CD8-positive, alpha-beta memory T cell (primary cell): ENCODE data around the gene CRIP2. TPM values are rescaled to one million over a fixed set of nuclear protein-coding genes. Genes with fewer than 3 reads are reported as not detected.

Experiments
- CTCF ChIA-PET: fragments of 350-600 bp; sonication (Branson Sonifier 250); formaldehyde crosslinking; loops from one replicate; lab custom pipeline; 2021; ENCODE audit warnings: antibody characterized with exemption; lab: Charles Lee
- POLR2A ChIA-PET: fragments of 350-600 bp; sonication (Branson Sonifier 250); formaldehyde crosslinking; loops from one replicate; lab custom pipeline; 2021; ENCODE audit warnings: antibody characterized with exemption; lab: Charles Lee
- DNase-seq, 5 donors: peaks; one replicate each; pipeline versions ENCODE4 v3.0.0 to v3.0.0-alpha.2; 2020 to 2022; ENCODE audit warnings: mixed read lengths in 1 of 5
- H3K27ac ChIP-seq: one replicate; pipeline ENCODE4 v1.7.0; 2013; ENCODE audit warnings: low read depth, mild to moderate bottlenecking, low read length, moderate library complexity
- H3K27me3 ChIP-seq: 2 replicates; pipeline ENCODE4 v1.7.0; 2013; ENCODE audit warnings: low read length, mild to moderate bottlenecking; ENCODE audit not compliant: insufficient read depth, poor library complexity, severe bottlenecking
- H3K36me3 ChIP-seq: 2 replicates; pipeline ENCODE4 v1.7.0; 2013; ENCODE audit warnings: mild to moderate bottlenecking, low read length, moderate library complexity; ENCODE audit not compliant: insufficient read depth
- H3K4me1 ChIP-seq: 2 replicates; pipeline ENCODE4 v1.7.0; 2013; ENCODE audit warnings: mild to moderate bottlenecking, low read length, moderate library complexity; ENCODE audit not compliant: insufficient read depth
- H3K4me3 ChIP-seq: 2 replicates; pipeline ENCODE4 v1.7.0; 2013; ENCODE audit warnings: mild to moderate bottlenecking, low read length
- H3K9me3 ChIP-seq: 2 replicates; pipeline ENCODE4 v1.7.0; 2013; ENCODE audit warnings: mild to moderate bottlenecking, low read length
- H3K27ac Mint-ChIP-seq, 8 donors: one replicate each; pipeline ENCODE4 v1.8.0; 2020 to 2021; ENCODE audit warnings: mixed read lengths in 8 of 8, mild to moderate bottlenecking in 6 of 8, inconsistent platforms in 3 of 8, moderate library complexity in 3 of 8
- H3K27me3 Mint-ChIP-seq, 2 donors: one replicate each; pipeline ENCODE4 v1.8.0; 2020 to 2021; ENCODE audit warnings: mixed read lengths in 2 of 2, mild to moderate bottlenecking in 1 of 2, moderate library complexity in 1 of 2
- H3K36me3 Mint-ChIP-seq, 3 donors: one replicate each; pipeline ENCODE4 v1.8.0; 2020 to 2021; ENCODE audit warnings: mixed read lengths in 3 of 3, inconsistent platforms in 1 of 3, mild to moderate bottlenecking in 1 of 3
- H3K4me1 Mint-ChIP-seq, 3 donors: one replicate each; pipeline ENCODE4 v1.8.0; 2020 to 2021; ENCODE audit warnings: mixed read lengths in 3 of 3, inconsistent platforms in 1 of 3, mild to moderate bottlenecking in 1 of 3
- H3K4me3 Mint-ChIP-seq, 7 donors: one replicate each; pipeline ENCODE4 v1.8.0; 2020 to 2021; ENCODE audit warnings: mixed read lengths in 7 of 7, mild to moderate bottlenecking in 6 of 7, moderate library complexity in 4 of 7, inconsistent platforms in 2 of 7
- H3K9me3 Mint-ChIP-seq, 5 donors: one replicate each; pipeline ENCODE4 v1.8.0; 2020 to 2022; ENCODE audit warnings: mixed read lengths in 5 of 5, mild to moderate bottlenecking in 3 of 5, moderate library complexity in 2 of 5, inconsistent platforms in 1 of 5
- polyA plus RNA-seq: library from polyadenylated mRNA; unstranded; fragments of 300-500 nt; fragmentation: Illumina TruSeq; gene quantifications from one replicate; pipeline ENCODE4 v1.2.3, GENCODE V29; 2021
- total RNA-seq, 2 experiments: library from RNA; stranded (reverse); gene quantifications; one replicate each; pipeline ENCODE4 v1.2.3, GENCODE V29; 2021

CRIP2 gene
- total and polyA plus RNA-seq, 3 experiments from 2014 or later = 2.7 to 31.5 (median 4.5) TPM

GRCh38 chr14:105519946-105520698 is 45.5 kb downstream of the CRIP2 start:
- H3K4me3 Mint-ChIP-seq = peak overlapping the region in 1 of 7 donors; percentile 7
- no peaks in the 10 kb centered on the region for H3K4me1 Mint-ChIP-seq
- H3K9me3 ChIP-seq = no peaks in the 10 kb centered on the region
- ChIA-PET POLR2A (no interaction called here), CTCF (no interaction called here)
- H3K27ac ChIP-seq = no peak overlapping the region
- H3K4me1 ChIP-seq = no peaks in the 10 kb centered on the region
- no peaks in the 10 kb centered on the region for H3K36me3 ChIP-seq
- no peaks in the 10 kb centered on the region for H3K36me3 Mint-ChIP-seq
- DNase-seq = peak in 1 of 5 donors; percentile 9
- no peak overlapping the region for H3K27ac Mint-ChIP-seq
- peaks cover 0 to 2% (median 0%) of the 10 kb centered on the region in 5 donors for H3K9me3 Mint-ChIP-seq
- peaks cover 33 to 54% of the 10 kb centered on the region in 2 donors for H3K27me3 Mint-ChIP-seq
- no peak overlapping the region for H3K4me3 ChIP-seq
- peaks cover 12% of the 10 kb centered on the region for H3K27me3 ChIP-seq

- H3K36me3 ChIP-seq = no peaks in the 10 kb centered on the region
- H3K9me3 ChIP-seq = no peaks in the 10 kb centered on the region
- H3K4me3 ChIP-seq = no peak overlapping the region
- POLR2A ChIA-PET = no interaction called here
- peak overlapping the region in 1 of 8 donors; percentile 56 for H3K27ac Mint-ChIP-seq
- CTCF ChIA-PET = interaction anchor here (0.9 to 1.1 kb wide), 2 partner anchors 44 to 154 kb away, joined by 3 read pairs; no protein-coding TSS in a partner anchor
- peaks cover 17% of the 10 kb centered on the region in 2 donors for H3K27me3 Mint-ChIP-seq
- H3K27ac ChIP-seq = no peak overlapping the region
- H3K4me1 ChIP-seq = peaks cover 25% of the 10 kb centered on the region
- peaks cover 0 to 2% (median 0%) of the 10 kb centered on the region in 5 donors for H3K9me3 Mint-ChIP-seq
- H3K4me3 Mint-ChIP-seq = peak overlapping the region in 6 of 7 donors; percentile 10 to 81 (median 62)
- peaks cover 4 to 27% (median 7%) of the 10 kb centered on the region in 3 donors for H3K4me1 Mint-ChIP-seq
- no peaks in the 10 kb centered on the region for H3K36me3 Mint-ChIP-seq
- DNase-seq = no peak
- peaks cover 17% of the 10 kb centered on the region for H3K27me3 ChIP-seq
Measured at GRCh38 chr14:105525326-105525725, 50.7 kb downstream of the CRIP2 start.

- Histone ChIP-seq H3K27ac (no peak within 1 kb of the TSS), H3K4me3 (no peak within 1 kb of the TSS), H3K36me3 (no peaks in the 10 kb centered on the region), H3K9me3 (no peaks in the 10 kb centered on the region), H3K27me3 (peaks cover 17% of the 10 kb centered on the region), H3K4me1 (peaks cover 26% of the 10 kb centered on the region)
- peak; percentile 21 to 62 (median 26) for DNase-seq
- ChIA-PET POLR2A (no interaction called here), CTCF (interaction anchor here (0.9 to 3.8 kb wide), 3 partner anchors 36 to 155 kb away, joined by 3 to 19 read pairs (median 3); no protein-coding TSS in a partner anchor)
- Mint-ChIP-seq H3K4me1 (peaks cover 4 to 35% (median 7%) of the 10 kb centered on the region in 3 donors), H3K36me3 (no peaks in the 10 kb centered on the region), H3K4me3 (peak within 1 kb of the TSS; percentile 63 to 86 (median 69)), H3K27me3 (peaks cover 15 to 18% of the 10 kb centered on the region in 2 donors), H3K9me3 (peaks cover 0 to 2% (median 0%) of the 10 kb centered on the region in 5 donors), H3K27ac (peak within 1 kb of the TSS in 4 of 8 donors; percentile 29 to 56 (median 54))
Measured at GRCh38 chr14:105525861-105526775, 51.5 kb downstream of the CRIP2 start, which contains the start of gene TMEM121. TMEM121 (plus strand) TSS chr14:105526583; CDS start chr14:105528835, 2,252 bp downstream.

- Mint-ChIP-seq H3K27me3 (peaks cover 15 to 18% of the 10 kb centered on the region in 2 donors), H3K9me3 (peaks cover 0 to 2% (median 0%) of the 10 kb centered on the region in 5 donors), H3K27ac (peak overlapping the region in 3 of 8 donors; percentile 29 to 55 (median 54)), H3K36me3 (no peaks in the 10 kb centered on the region), H3K4me1 (peaks cover 4 to 35% (median 7%) of the 10 kb centered on the region in 3 donors), H3K4me3 (peak overlapping the region; percentile 56 to 86 (median 69))
- H3K4me1 ChIP-seq = peaks cover 26% of the 10 kb centered on the region
- no peak for DNase-seq
- CTCF ChIA-PET = interaction anchor here (1.8 to 3.8 kb wide), 2 partner anchors 37 to 156 kb away, joined by 16 to 19 read pairs; no protein-coding TSS in a partner anchor
- no peaks in the 10 kb centered on the region for H3K36me3 ChIP-seq
- no peak overlapping the region for H3K4me3 ChIP-seq
- H3K27me3 ChIP-seq = peaks cover 17% of the 10 kb centered on the region
- POLR2A ChIA-PET = no interaction called here
- no peak overlapping the region for H3K27ac ChIP-seq
- H3K9me3 ChIP-seq = no peaks in the 10 kb centered on the region
Measured at GRCh38 chr14:105526776-105527380, 52.3 kb downstream of the CRIP2 start.

GRCh38 chr14:105527381-105527825 is 52.8 kb downstream of the CRIP2 start:
- Mint-ChIP-seq H3K27me3 (peaks cover 15 to 18% of the 10 kb centered on the region in 2 donors), H3K27ac (peak overlapping the region in 3 of 8 donors; percentile 29 to 55 (median 54)), H3K4me1 (peaks cover 4 to 38% (median 7%) of the 10 kb centered on the region in 3 donors), H3K4me3 (peak overlapping the region; percentile 56 to 86 (median 69)), H3K36me3 (no peaks in the 10 kb centered on the region), H3K9me3 (peaks cover 0 to 2% (median 0%) of the 10 kb centered on the region in 5 donors)
- no peak overlapping the region for H3K27ac ChIP-seq
- CTCF ChIA-PET = interaction anchor here (1.8 to 3.8 kb wide), 2 partner anchors 38 to 157 kb away, joined by 16 to 19 read pairs; no protein-coding TSS in a partner anchor
- no peaks in the 10 kb centered on the region for H3K9me3 ChIP-seq
- no peak for DNase-seq
- POLR2A ChIA-PET = no interaction called here
- peaks cover 26% of the 10 kb centered on the region for H3K4me1 ChIP-seq
- H3K4me3 ChIP-seq = no peak overlapping the region
- H3K27me3 ChIP-seq = peaks cover 17% of the 10 kb centered on the region
- H3K36me3 ChIP-seq = no peaks in the 10 kb centered on the region

GRCh38 chr14:105527826-105528585 is 53.4 kb downstream of the CRIP2 start:
- POLR2A ChIA-PET = interaction anchor here (1.6 kb wide), 1 partner anchor 38 kb away, joined by 10 read pairs; no protein-coding TSS in a partner anchor
- H3K4me3 Mint-ChIP-seq = peak overlapping the region; percentile 47 to 82 (median 66)

More at GRCh38 chr14:105527826-105528585, 53.4 kb downstream of the CRIP2 start:
- Histone ChIP-seq H3K4me3 (peak overlapping the region; percentile 32), H3K27ac (no peak overlapping the region), H3K36me3 (no peaks in the 10 kb centered on the region), H3K27me3 (peaks cover 17% of the 10 kb centered on the region), H3K9me3 (no peaks in the 10 kb centered on the region), H3K4me1 (peaks cover 26% of the 10 kb centered on the region)
- Mint-ChIP-seq H3K27me3 (peaks cover 15 to 18% of the 10 kb centered on the region in 2 donors), H3K27ac (peak overlapping the region in 1 of 8 donors; percentile 60), H3K4me1 (peaks cover 4 to 38% (median 7%) of the 10 kb centered on the region in 3 donors), H3K36me3 (no peaks in the 10 kb centered on the region), H3K9me3 (peaks cover 0 to 2% (median 0%) of the 10 kb centered on the region in 5 donors)
- CTCF ChIA-PET = interaction anchor here (0.6 to 3.8 kb wide), 11 partner anchors 10 to 157 kb away, joined by 3 to 19 read pairs (median 6); no protein-coding TSS in a partner anchor
- DNase-seq = peak; percentile 71 to 83 (median 73)
